Transverse colon (tissue), 4 donors: ENCODE results near the gene RASGRP3. TPM values are rescaled to one million over a fixed set of nuclear protein-coding genes. Genes with fewer than 3 reads are reported as not detected.

ENCODE experiments used
- DNase-seq: peaks from one replicate; pipeline ENCODE4 v3.0.0-alpha.2; 2019
- H3K27ac ChIP-seq, 4 donors: fragments of 200-600 bp; sonication (generic); 2 replicates each; pipeline ENCODE4 v1.5.1; 2016 to 2018; ENCODE audit warnings: inconsistent platforms in 4 of 4
- H3K27me3 ChIP-seq: fragments of 200-600 bp; sonication (generic); 2 replicates; pipeline ENCODE4 v1.5.1; 2017; ENCODE audit warnings: inconsistent platforms
- H3K36me3 ChIP-seq, 4 donors: fragments of 200-600 bp; sonication (generic); 2 replicates each; pipeline ENCODE4 v1.5.1; 2017 to 2019; ENCODE audit warnings: inconsistent platforms in 4 of 4
- H3K4me1 ChIP-seq, 4 donors: fragments of 200-600 bp; sonication (generic); 2 replicates each; pipeline ENCODE4 v1.5.1; 2017 to 2020; ENCODE audit warnings: inconsistent platforms in 4 of 4
- H3K4me3 ChIP-seq, 4 donors: fragments of 200-600 bp; sonication (generic); 1 replicate in 1 of 4; 2 replicates in 3 of 4; pipeline versions ENCODE4 v1.5.1 to v1.6.1; 2017 to 2019; ENCODE audit warnings: inconsistent platforms in 4 of 4
- H3K9me3 ChIP-seq, 2 donors: fragments of 200-600 bp; sonication (generic); 2 replicates each; pipeline ENCODE4 v1.5.1; 2017 to 2019; ENCODE audit warnings: inconsistent platforms in 2 of 2
- CTCF ChIP-seq, 5 experiments: fragments of 200-600 bp in 3 of 5; fragments of 450-650 bp in 2 of 5; sonication (generic) in 3 of 5; IDR thresholded peaks; 1 replicate in 2 of 5; 2 replicates in 3 of 5; pipeline ENCODE4 v1.5.1; 2016 to 2017; ENCODE audit warnings: antibody characterized with exemption in 5 of 5, inconsistent platforms in 3 of 5, mild to moderate bottlenecking in 2 of 5, moderate library complexity in 1 of 5
- EP300 ChIP-seq: sonication (generic); formaldehyde crosslinking; IDR thresholded peaks from one replicate; pipeline ENCODE4 v1.6.1; 2017; ENCODE audit warnings: antibody characterized with exemption, low read depth
- POLR2A ChIP-seq: fragments of 450-650 bp; IDR thresholded peaks from one replicate; pipeline ENCODE4 v1.6.1; 2016; ENCODE audit warnings: antibody characterized with exemption, mild to moderate bottlenecking, moderate library complexity
- POLR2AphosphoS5 ChIP-seq, 3 donors: sonication (generic); formaldehyde crosslinking; IDR thresholded peaks; one replicate each; pipeline ENCODE4 v1.6.1; 2016; ENCODE audit warnings: antibody characterized with exemption in 3 of 3
- WGBS, 2 donors: methylation state at CpG; one replicate each; pipeline ENCODE4 v1.1.5; 2018; ENCODE audit warnings: low coverage in 1 of 2; 5-methylcytosine and 5-hydroxymethylcytosine counted together
- in situ Hi-C, 4 donors: fragments of 200-750 bp; cut with MboI; loops; one replicate each; pipeline versions ENCODE4 v1.15.0 to v1.15.1; 2017; ENCODE audit warnings: low sequenced_read_pairs in 3 of 4, low pct_ligation_motif_present in 1 of 4, low pct_unique_long_range_greater_than_20kb in 1 of 4
- intact Hi-C: fragments of 100-400 bp; cut with DNase I; formaldehyde crosslinking; loops from one replicate; pipeline ENCODE4 v1.15.1; 2023; ENCODE audit warnings: low total_unique reads
- total RNA-seq, 4 donors: library from RNA; depleted of rRNA; stranded (reverse); fragments of >200 nt; gene quantifications; one replicate each; pipeline ENCODE4 v1.1.0, GENCODE V29; 2016

Gene RASGRP3
- total RNA-seq, 4 donors from 2014 or later: 3.4 to 16.5 (median 4.8) TPM; not detected in 1

GRCh38 chr2:33599175-33599942 is 122.9 kb downstream of the RASGRP3 start, which contains the start of gene FAM98A:
Gene FAM98A (minus strand): TSS chr2:33599299. CDS start chr2:33599221, 78 bp downstream.
- H3K27ac ChIP-seq: peak within 1 kb of the TSS; percentile 86 to 91 (median 88)
- intact Hi-C loops: no loop called here
- peak; percentile 99 for DNase-seq
- WGBS, 2 donors: 1% methylated on average over 56 of the region's 56 CpGs; no CpG with 5 or more reads in 1 of the 2 donors
- no peaks in the 10 kb centered on the region for H3K27me3 ChIP-seq
- in situ Hi-C loops: loop anchor here in 1 of 4 donors (25.0 kb wide), 1 partner anchor 562 kb away; no protein-coding TSS in a partner anchor
- peaks cover 0 to 36% (median 13%) of the 10 kb centered on the region in 4 donors for H3K4me1 ChIP-seq
- no peaks in the 10 kb centered on the region for H3K9me3 ChIP-seq
- peak; percentile 49 for TF ChIP-seq POLR2A
- TF ChIP-seq POLR2AphosphoS5 (IDR thresholded peaks at IDR 0.05): peak; percentile 55 to 67 (median 61)
- peak in 1 of 5 experiments; percentile 22 for TF ChIP-seq CTCF (IDR thresholded peaks at IDR 0.05)
- no peak for TF ChIP-seq EP300
- H3K36me3 ChIP-seq: peaks cover 0 to 4% (median 2%) of the 10 kb centered on the region in 4 donors
- peak within 1 kb of the TSS; percentile 49 to 99 (median 93) for H3K4me3 ChIP-seq

DNA sequence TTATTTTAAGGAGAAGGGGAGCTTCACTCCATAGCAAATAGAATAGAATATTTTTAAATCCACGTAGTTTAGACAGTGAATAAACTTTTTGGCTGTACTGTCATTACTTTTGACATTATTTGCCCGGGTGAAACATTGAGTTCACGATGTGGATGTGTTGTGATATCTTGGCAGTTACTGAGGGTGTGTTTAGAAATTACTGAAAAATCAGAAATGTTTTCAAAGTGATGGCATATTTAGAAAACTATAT is 123.4 kb downstream of the RASGRP3 start:
- in situ Hi-C loops: loop anchor here in 1 of 4 donors (25.0 kb wide), 1 partner anchor 563 kb away; no protein-coding TSS in a partner anchor

GRCh38 chr2:33602201-33602830 is 125.9 kb downstream of the RASGRP3 start:
- peaks cover 0 to 17% (median 9%) of the 10 kb centered on the region in 4 donors for H3K4me1 ChIP-seq
- H3K27me3 ChIP-seq: no peaks in the 10 kb centered on the region
- no peak overlapping the region for H3K27ac ChIP-seq
- H3K4me3 ChIP-seq: no peak overlapping the region
- no peaks in the 10 kb centered on the region for H3K9me3 ChIP-seq
- no peaks in the 10 kb centered on the region for H3K36me3 ChIP-seq
- TF ChIP-seq POLR2AphosphoS5 (IDR thresholded peaks at IDR 0.05) (no peak), CTCF (IDR thresholded peaks at IDR 0.05) (no peak), POLR2A (no peak), EP300 (no peak)
- in situ Hi-C loops (no loop called here), intact Hi-C loops (no loop called here)
- 71 to 86% methylated on average over 6 of the region's 6 CpGs for WGBS, 2 donors
- DNase-seq: no peak

More for the DNA sequence above, 123.4 kb downstream of the RASGRP3 start:
- intact Hi-C loops: no loop called here
- Histone ChIP-seq H3K9me3 (no peaks in the 10 kb centered on the region), H3K27me3 (no peaks in the 10 kb centered on the region), H3K4me3 (peak overlapping the region in 3 of 4 donors; percentile 91 to 99 (median 95)), H3K4me1 (peaks cover 0 to 36% (median 13%) of the 10 kb centered on the region in 4 donors), H3K27ac (peak overlapping the region; percentile 86 to 91 (median 88)), H3K36me3 (peaks cover 0 to 4% (median under 1%) of the 10 kb centered on the region in 4 donors)
- 0 to 7% methylated on average over 3 of the region's 3 CpGs for WGBS, 2 donors
- DNase-seq: no peak
- no peak for TF ChIP-seq CTCF (IDR thresholded peaks at IDR 0.05)
- no peak for TF ChIP-seq POLR2A
- TF ChIP-seq EP300: no peak
- no peak for TF ChIP-seq POLR2AphosphoS5 (IDR thresholded peaks at IDR 0.05)

GRCh38 chr2:33603416-33603815 is 127.0 kb downstream of the RASGRP3 start:
- in situ Hi-C loops (no loop called here), intact Hi-C loops (no loop called here)
- DNase-seq: no peak
- Histone ChIP-seq H3K4me3 (no peak overlapping the region), H3K27me3 (no peaks in the 10 kb centered on the region), H3K9me3 (no peaks in the 10 kb centered on the region), H3K27ac (no peak overlapping the region), H3K36me3 (no peaks in the 10 kb centered on the region), H3K4me1 (peaks cover 0 to 6% (median under 1%) of the 10 kb centered on the region in 4 donors)
- WGBS, 2 donors: 72 to 83% methylated on average over 3 of the region's 3 CpGs
- TF ChIP-seq POLR2A: no peak
- no peak for TF ChIP-seq POLR2AphosphoS5 (IDR thresholded peaks at IDR 0.05)
- no peak for TF ChIP-seq CTCF (IDR thresholded peaks at IDR 0.05)
- TF ChIP-seq EP300: no peak
